ENCODE results near the gene SF1.

SF1 gene

GRCh38 chr11:64801561-64802369, 23.4 kb upstream of the SF1 start:
- no peak for DNase-seq (ENCODE audit: low read depth in 2 of 2)

GRCh38 chr11:64801158-64801464, 22.8 kb upstream of the SF1 start:
- no peak for DNase-seq (ENCODE audit: low read depth in 2 of 2)

- no peak for DNase-seq (ENCODE audit: low read depth in 2 of 2)
These were observed 22.2 kb upstream of the SF1 start for GRCh38 chr11:64800303-64801157.

GRCh38 chr11:64799623-64800302, 21.4 kb upstream of the SF1 start:
- DNase-seq (ENCODE audit: low read depth in 2 of 2), result no peak

- no peak for DNase-seq (ENCODE audit: low read depth in 2 of 2)
These were observed 20.9 kb upstream of the SF1 start for GRCh38 chr11:64799256-64799622.

- DNase-seq (ENCODE audit: low read depth in 2 of 2), result no peak
These were observed 18.6 kb upstream of the SF1 start for GRCh38 chr11:64796757-64797541.

- DNase-seq (ENCODE audit: low read depth in 2 of 2), result no peak
These were observed 17.9 kb upstream of the SF1 start for GRCh38 chr11:64796047-64796756.

- no peak for DNase-seq (ENCODE audit: low read depth in 2 of 2)
These were observed 16.2 kb upstream of the SF1 start for GRCh38 chr11:64794526-64794925.

GRCh38 chr11:64793271-64794160, 15.2 kb upstream of the SF1 start:
- no peak for DNase-seq (ENCODE audit: low read depth in 2 of 2)

- no peak for DNase-seq (ENCODE audit: low read depth in 2 of 2)
These were observed 14.1 kb upstream of the SF1 start for GRCh38 chr11:64792482-64792881.

GRCh38 chr11:64791781-64792291, 13.5 kb upstream of the SF1 start:
- DNase-seq (ENCODE audit: low read depth in 2 of 2), result no peak

GRCh38 chr11:64790205-64791095, 12.1 kb upstream of the SF1 start:
- no peak for DNase-seq (ENCODE audit: low read depth in 2 of 2)

- no peak for DNase-seq (ENCODE audit: low read depth in 2 of 2)
These were observed 11.2 kb upstream of the SF1 start for GRCh38 chr11:64789331-64790204.

- DNase-seq (ENCODE audit: low read depth in 2 of 2), result no peak
These were observed 10.2 kb upstream of the SF1 start for GRCh38 chr11:64788321-64789215.

- DNase-seq (ENCODE audit: low read depth in 2 of 2), result peak in 1 of 2 donors; percentile 54
These were observed 9.4 kb upstream of the SF1 start for GRCh38 chr11:64787526-64788320.

- no peak for DNase-seq (ENCODE audit: low read depth in 2 of 2)
These were observed 8.0 kb upstream of the SF1 start for GRCh38 chr11:64786308-64786707.
